CD4-positive, alpha-beta T cell treated with Interferon gamma for 1 hour (primary cell): ENCODE data around the gene MAT2B.
"Not testable (repeated sequence)": the region's sequence is repeated elsewhere in the genome, so short reads cannot be mapped to it uniquely, and the experiment has no call there.

Source experiments
- DNase-seq: peaks from one replicate; pipeline ENCODE4 v3.0.0-alpha.2; 2020

Gene MAT2B

GRCh38 chr5:163504079-163504931, 1.1 kb upstream of the MAT2B start:
- DNase-seq = peak; percentile 40

- no peak for DNase-seq
Measured at GRCh38 chr5:163505049-163505367, 411 bp upstream of the MAT2B start.

- no peak for DNase-seq
Measured at GRCh38 chr5:163506095-163506457, 657 bp downstream of the MAT2B start.

GRCh38 chr5:163506726-163507125, 1.3 kb downstream of the MAT2B start:
- no peak for DNase-seq

GRCh38 chr5:163508753-163509152, 3.3 kb downstream of the MAT2B start:
- DNase-seq = no peak

GRCh38 chr5:163509291-163509951, 4.0 kb downstream of the MAT2B start:
- no peak for DNase-seq

- no peak for DNase-seq
Measured at GRCh38 chr5:163512526-163512925, 7.1 kb downstream of the MAT2B start.

GRCh38 chr5:163525096-163525495, 19.7 kb downstream of the MAT2B start:
- DNase-seq = no peak

GRCh38 chr5:163529698-163530097, 24.3 kb downstream of the MAT2B start:
- DNase-seq = no peak

GRCh38 chr5:163531272-163531671, 25.9 kb downstream of the MAT2B start:
- no peak for DNase-seq

GRCh38 chr5:163532171-163533084, 27.0 kb downstream of the MAT2B start:
- no peak for DNase-seq

- DNase-seq = no peak
Measured at GRCh38 chr5:163533223-163533622, 27.8 kb downstream of the MAT2B start.

GRCh38 chr5:163534492-163535094, 29.2 kb downstream of the MAT2B start:
- DNase-seq = no peak

GRCh38 chr5:163535290-163535689, 29.9 kb downstream of the MAT2B start:
- no peak for DNase-seq

GRCh38 chr5:163536442-163536841, 31.0 kb downstream of the MAT2B start:
- not testable (repeated sequence) for DNase-seq

GRCh38 chr5:163540696-163541095, 35.3 kb downstream of the MAT2B start:
- no peak for DNase-seq

- no peak for DNase-seq
Measured at GRCh38 chr5:163542771-163543170, 37.4 kb downstream of the MAT2B start.

- DNase-seq = no peak
Measured at GRCh38 chr5:163544041-163544440, 38.6 kb downstream of the MAT2B start.

GRCh38 chr5:163544836-163545235, 39.4 kb downstream of the MAT2B start:
- no peak for DNase-seq

GRCh38 chr5:163548649-163549048, 43.2 kb downstream of the MAT2B start:
- no peak for DNase-seq

- DNase-seq = no peak
Measured at GRCh38 chr5:163551156-163551555, 45.7 kb downstream of the MAT2B start.

- no peak for DNase-seq
Measured at GRCh38 chr5:163552536-163552935, 47.1 kb downstream of the MAT2B start.

GRCh38 chr5:163561339-163561738, 55.9 kb downstream of the MAT2B start:
- no peak for DNase-seq
